LNCaP clone FGC (cell line): ENCODE data around the gene CPED1.
A peak's percentile ranks its signal among the peaks of the same experiment; 100 is the strongest.

Source experiments
- DNase-seq: peaks from one replicate; pipeline ENCODE4 v3.0.0-alpha.2; 2011; ENCODE audit warnings: low read depth
- H3K4me3 ChIP-seq: 2 replicates; pipeline ENCODE4 v1.5.1; 2011; ENCODE audit warnings: mild to moderate bottlenecking, low read depth, low read length, control low read depth
- CTCF ChIP-seq: IDR thresholded peaks from 2 replicates; pipeline ENCODE4 v1.5.1; 2012; ENCODE audit warnings: mild to moderate bottlenecking; ENCODE audit not compliant: control insufficient read depth, insufficient read depth; ENCODE audit errors: extremely low read depth

Gene CPED1

DNA sequence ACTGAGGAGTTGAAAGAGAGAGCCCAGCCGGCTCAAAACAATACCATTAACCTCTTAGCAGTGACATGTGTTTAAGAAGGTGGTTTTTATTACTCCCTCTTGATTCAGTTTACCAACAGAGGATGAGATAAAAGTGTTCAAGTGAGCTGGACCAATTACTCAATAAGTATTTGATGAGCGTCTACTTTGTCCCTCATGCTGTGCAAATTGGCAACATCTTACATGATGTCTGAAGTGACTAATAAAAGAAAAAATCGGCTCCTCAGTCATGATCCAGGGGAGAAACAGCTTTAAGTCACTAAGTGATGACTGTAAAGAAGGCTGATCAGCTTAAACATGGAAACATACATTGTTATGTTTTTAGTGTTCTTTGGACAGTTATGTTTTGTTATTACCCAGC lies 348.1 kb downstream of the CPED1 start:
- no peak for DNase-seq
- no peak overlapping the region for H3K4me3 ChIP-seq
- TF ChIP-seq CTCF, result no peak

- peak; percentile 82 for TF ChIP-seq CTCF
- no peak for DNase-seq
- H3K4me3 ChIP-seq, result no peak overlapping the region
Measured at GRCh38 chr7:121337398-121337797, 348.9 kb downstream of the CPED1 start.

- no peak overlapping the region for H3K4me3 ChIP-seq
- no peak for TF ChIP-seq CTCF
- no peak for DNase-seq
Measured at GRCh38 chr7:121339082-121339481, 350.6 kb downstream of the CPED1 start.

DNA sequence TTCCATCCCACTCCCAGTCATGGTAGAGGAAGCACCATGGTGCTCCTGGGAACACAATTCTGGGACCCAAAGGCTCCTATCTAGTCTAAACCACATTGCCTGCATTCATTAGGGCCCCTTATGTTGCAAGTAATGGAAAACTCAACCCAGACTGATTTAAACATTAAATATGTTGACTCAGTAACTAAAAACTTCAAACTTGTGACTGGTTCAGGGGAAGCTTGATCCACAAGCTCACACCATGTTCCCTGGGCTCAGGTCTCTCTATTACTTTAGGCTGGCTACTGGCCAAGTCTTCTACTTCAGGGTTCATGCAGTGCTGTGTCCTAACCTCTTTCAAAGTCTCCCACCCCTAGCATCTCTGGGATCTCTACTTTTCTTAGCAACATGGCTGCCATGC lies 353.4 kb downstream of the CPED1 start:
- no peak for TF ChIP-seq CTCF
- DNase-seq, result no peak
- no peak overlapping the region for H3K4me3 ChIP-seq

- DNase-seq, result no peak
- TF ChIP-seq CTCF, result no peak
- H3K4me3 ChIP-seq, result no peak overlapping the region
Measured at GRCh38 chr7:121342631-121343030, 354.1 kb downstream of the CPED1 start.

DNA sequence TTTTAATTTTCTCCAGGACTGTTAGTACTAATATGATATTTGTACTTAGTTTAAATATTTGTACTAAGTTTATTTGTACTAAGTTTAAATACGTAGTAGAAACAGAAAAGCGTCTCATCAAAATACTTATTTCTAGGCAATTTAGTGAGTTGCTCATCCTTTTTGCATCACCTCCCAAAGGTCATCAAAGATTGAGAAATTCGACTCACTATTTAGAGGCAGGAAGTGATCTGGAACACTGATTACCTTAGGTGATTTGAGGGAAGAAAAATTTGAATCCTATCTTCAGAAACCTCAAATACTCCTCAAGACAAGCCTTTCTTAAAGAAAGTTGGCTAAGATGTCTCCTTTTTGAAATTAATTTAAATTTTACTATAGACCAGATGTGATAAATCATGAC lies 354.8 kb downstream of the CPED1 start:
- no peak overlapping the region for H3K4me3 ChIP-seq
- DNase-seq, result no peak
- no peak for TF ChIP-seq CTCF

DNA sequence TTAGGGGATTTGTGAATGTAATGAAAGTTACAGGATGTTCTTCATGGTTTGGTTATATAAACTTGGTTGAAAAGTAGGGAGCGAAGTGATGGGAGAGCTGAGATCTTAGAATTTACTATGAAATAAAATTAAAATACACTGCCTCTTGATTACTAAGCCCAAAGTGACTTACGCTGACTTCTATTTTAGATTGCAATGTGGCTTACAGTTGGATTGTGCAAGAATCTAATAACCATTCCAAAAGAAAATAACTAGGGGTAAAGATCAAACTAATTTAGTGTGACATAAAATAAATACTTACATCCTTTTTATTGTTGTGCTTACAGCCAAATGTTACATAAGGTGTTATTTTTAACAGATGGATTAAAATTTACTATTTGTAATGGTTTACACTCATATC lies 355.6 kb downstream of the CPED1 start:
- DNase-seq, result no peak
- TF ChIP-seq CTCF, result no peak
- H3K4me3 ChIP-seq, result no peak overlapping the region
